ENCODE data around the gene PDE4D.

Gene PDE4D

GRCh38 chr5:59188419-59189225, 704.9 kb downstream of the PDE4D start:
- TF ChIP-seq ZC3H10 (CRISPR knock-in tag; IDR thresholded peaks at IDR 0.05) (no peak), SNAI2 (CRISPR knock-in tag; IDR thresholded peaks at IDR 0.05) (no peak), ESRRG (CRISPR knock-in tag; IDR thresholded peaks at IDR 0.05) (no peak), ZNF70 (CRISPR knock-in tag; IDR thresholded peaks at IDR 0.05) (no peak), PPARA (CRISPR knock-in tag; IDR thresholded peaks at IDR 0.05; ENCODE audit: borderline replicate concordance) (no peak), TCF4 (CRISPR knock-in tag; IDR thresholded peaks at IDR 0.05; ENCODE audit: borderline replicate concordance) (no peak), ISL1 (CRISPR knock-in tag; IDR thresholded peaks at IDR 0.05) (no peak), OSR1 (CRISPR knock-in tag; IDR thresholded peaks at IDR 0.05) (no peak), ZNF8 (CRISPR knock-in tag; IDR thresholded peaks at IDR 0.05) (no peak), ZNF565 (CRISPR knock-in tag; conservative IDR thresholded peaks at IDR 0.05; ENCODE audit: low read depth) (no peak), TSHZ2 (CRISPR knock-in tag; IDR thresholded peaks at IDR 0.05) (no peak)
- ATAC-seq = peak; percentile 95

- TF ChIP-seq ZNF8 (CRISPR knock-in tag; IDR thresholded peaks at IDR 0.05) (no peak), OSR1 (CRISPR knock-in tag; IDR thresholded peaks at IDR 0.05) (no peak), TSHZ2 (CRISPR knock-in tag; IDR thresholded peaks at IDR 0.05) (no peak), PATZ1 (CRISPR knock-in tag; IDR thresholded peaks at IDR 0.05; ENCODE audit: borderline replicate concordance) (no peak), POU6F1 (CRISPR knock-in tag; IDR thresholded peaks at IDR 0.05; ENCODE audit: borderline replicate concordance, low read depth) (no peak), PPARA (CRISPR knock-in tag; IDR thresholded peaks at IDR 0.05; ENCODE audit: borderline replicate concordance) (no peak), ISL1 (CRISPR knock-in tag; IDR thresholded peaks at IDR 0.05) (no peak), CSDC2 (CRISPR knock-in tag; IDR thresholded peaks at IDR 0.05) (no peak), CREB5 (CRISPR knock-in tag; IDR thresholded peaks at IDR 0.05; ENCODE audit: low read depth) (no peak), GLIS3 (CRISPR knock-in tag; IDR thresholded peaks at IDR 0.05) (no peak), TCF4 (CRISPR knock-in tag; IDR thresholded peaks at IDR 0.05; ENCODE audit: borderline replicate concordance) (no peak), ZFP3 (CRISPR knock-in tag; IDR thresholded peaks at IDR 0.05) (no peak), TOX (CRISPR knock-in tag; IDR thresholded peaks at IDR 0.05; ENCODE audit: borderline replicate concordance) (no peak), CSRNP3 (CRISPR knock-in tag; IDR thresholded peaks at IDR 0.05) (no peak), RARB (CRISPR knock-in tag; IDR thresholded peaks at IDR 0.05) (no peak), BACH2 (CRISPR knock-in tag; IDR thresholded peaks at IDR 0.05; ENCODE audit: borderline replicate concordance) (no peak), ZFP30 (CRISPR knock-in tag; IDR thresholded peaks at IDR 0.05) (no peak)
- peak; percentile 75 for ATAC-seq
These were observed 705.7 kb downstream of the PDE4D start for GRCh38 chr5:59187857-59188256.

Data from SK-N-SH treated with all-trans-retinoic acid at 6 μM for 48 hours (cell line).